Measurements from ENCODE around the gene CDC42BPB.

CDC42BPB gene

GRCh38 chr14:102964152-102964730, 93.1 kb downstream of the CDC42BPB start:
- no peak for DNase-seq

GRCh38 chr14:102962111-102962627, 95.2 kb downstream of the CDC42BPB start:
- no peak for DNase-seq

GRCh38 chr14:102958461-102958860, 98.9 kb downstream of the CDC42BPB start:
- DNase-seq = no peak

- no peak for DNase-seq
Measured at GRCh38 chr14:102957222-102957621, 100.1 kb downstream of the CDC42BPB start.

- DNase-seq = no peak
Measured at GRCh38 chr14:102955636-102956408, 101.5 kb downstream of the CDC42BPB start.

GRCh38 chr14:102954081-102954789, 103.1 kb downstream of the CDC42BPB start:
- DNase-seq = no peak

GRCh38 chr14:102953100-102953499, 104.2 kb downstream of the CDC42BPB start:
- DNase-seq = no peak

- no peak for DNase-seq
Measured at GRCh38 chr14:102952276-102952675, 105.1 kb downstream of the CDC42BPB start.

GRCh38 chr14:102951799-102952198, 105.5 kb downstream of the CDC42BPB start:
- no peak for DNase-seq

GRCh38 chr14:102951034-102951433, 106.3 kb downstream of the CDC42BPB start:
- no peak for DNase-seq

- DNase-seq = peak; percentile 10
Measured at GRCh38 chr14:102949801-102950451, 107.4 kb downstream of the CDC42BPB start.

- no peak for DNase-seq
Measured at GRCh38 chr14:102949062-102949800, 108.1 kb downstream of the CDC42BPB start.

GRCh38 chr14:102948698-102949061, 108.7 kb downstream of the CDC42BPB start:
- DNase-seq = no peak

GRCh38 chr14:102947321-102948103, 109.8 kb downstream of the CDC42BPB start:
- DNase-seq = no peak

GRCh38 chr14:102945346-102946130, 111.8 kb downstream of the CDC42BPB start:
- no peak for DNase-seq

- DNase-seq = no peak
Measured at GRCh38 chr14:102944448-102945330, 112.7 kb downstream of the CDC42BPB start.

- DNase-seq = no peak
Measured at GRCh38 chr14:102943979-102944378, 113.4 kb downstream of the CDC42BPB start.

GRCh38 chr14:102943454-102943853, 113.9 kb downstream of the CDC42BPB start:
- no peak for DNase-seq

- no peak for DNase-seq
Measured at GRCh38 chr14:102942069-102942468, 115.3 kb downstream of the CDC42BPB start.
